Chondrocyte (in vitro differentiated cells): ENCODE data around the gene DENND4C. TPM values are rescaled to one million over a fixed set of nuclear protein-coding genes. Genes with fewer than 3 reads are reported as not detected.
A peak's percentile ranks its signal among the peaks of the same experiment; 100 is the strongest.

ENCODE experiments used
- DNase-seq: peaks from one replicate; pipeline ENCODE4 v3.0.0; 2021; ENCODE audit warnings: mixed read lengths, low spot score
- H3K27ac Mint-ChIP-seq: one replicate; pipeline ENCODE4 v1.8.0; 2021; ENCODE audit warnings: mild to moderate bottlenecking, moderate library complexity, mixed read lengths; ENCODE audit not compliant: unreplicated experiment
- H3K27me3 Mint-ChIP-seq: 2 replicates; pipeline ENCODE4 v1.8.0; 2021; ENCODE audit warnings: low read depth, mixed read lengths
- H3K36me3 Mint-ChIP-seq: 2 replicates; pipeline ENCODE4 v1.8.0; 2021; ENCODE audit warnings: low read depth, mixed read lengths
- H3K4me1 Mint-ChIP-seq: 2 replicates; pipeline ENCODE4 v1.8.0; 2021; ENCODE audit warnings: low read depth, mild to moderate bottlenecking, mixed read lengths
- H3K4me3 Mint-ChIP-seq: one replicate; pipeline ENCODE4 v1.8.0; 2021; ENCODE audit warnings: mild to moderate bottlenecking, moderate library complexity, mixed read lengths; ENCODE audit not compliant: unreplicated experiment
- H3K9me3 Mint-ChIP-seq: 2 replicates; pipeline ENCODE4 v1.8.0; 2021; ENCODE audit warnings: low read depth, mixed read lengths
- CTCF ChIP-seq: fragments of 200-600 bp; sonication (generic); IDR thresholded peaks from 2 replicates; pipeline ENCODE4 v1.5.0; 2021; ENCODE audit warnings: antibody characterized with exemption, mild to moderate bottlenecking, moderate library complexity
- total RNA-seq: library from RNA; stranded (reverse); gene quantifications from 3 replicates; pipeline ENCODE4 v1.2.1, GENCODE V29; 2021

DENND4C gene
- total RNA-seq, 1 donor from 2014 or later, result 27.0 TPM

- no peaks in the 10 kb centered on the region for H3K27me3 Mint-ChIP-seq
- no peaks in the 10 kb centered on the region for H3K9me3 Mint-ChIP-seq
- H3K4me1 Mint-ChIP-seq, result no peaks in the 10 kb centered on the region
- no peak for TF ChIP-seq CTCF
- no peak overlapping the region for H3K4me3 Mint-ChIP-seq
- H3K27ac Mint-ChIP-seq, result no peak overlapping the region
- H3K36me3 Mint-ChIP-seq, result no peaks in the 10 kb centered on the region
- DNase-seq, result no peak
Measured at GRCh38 chr9:19223724-19224123, 6.8 kb upstream of the DENND4C start.

GRCh38 chr9:19224563-19224962 lies 5.9 kb upstream of the DENND4C start:
- Mint-ChIP-seq H3K27me3 (no peaks in the 10 kb centered on the region), H3K4me1 (peaks cover 4% of the 10 kb centered on the region), H3K9me3 (no peaks in the 10 kb centered on the region), H3K27ac (no peak overlapping the region), H3K36me3 (no peaks in the 10 kb centered on the region), H3K4me3 (no peak overlapping the region)
- no peak for DNase-seq
- TF ChIP-seq CTCF, result no peak

DNA sequence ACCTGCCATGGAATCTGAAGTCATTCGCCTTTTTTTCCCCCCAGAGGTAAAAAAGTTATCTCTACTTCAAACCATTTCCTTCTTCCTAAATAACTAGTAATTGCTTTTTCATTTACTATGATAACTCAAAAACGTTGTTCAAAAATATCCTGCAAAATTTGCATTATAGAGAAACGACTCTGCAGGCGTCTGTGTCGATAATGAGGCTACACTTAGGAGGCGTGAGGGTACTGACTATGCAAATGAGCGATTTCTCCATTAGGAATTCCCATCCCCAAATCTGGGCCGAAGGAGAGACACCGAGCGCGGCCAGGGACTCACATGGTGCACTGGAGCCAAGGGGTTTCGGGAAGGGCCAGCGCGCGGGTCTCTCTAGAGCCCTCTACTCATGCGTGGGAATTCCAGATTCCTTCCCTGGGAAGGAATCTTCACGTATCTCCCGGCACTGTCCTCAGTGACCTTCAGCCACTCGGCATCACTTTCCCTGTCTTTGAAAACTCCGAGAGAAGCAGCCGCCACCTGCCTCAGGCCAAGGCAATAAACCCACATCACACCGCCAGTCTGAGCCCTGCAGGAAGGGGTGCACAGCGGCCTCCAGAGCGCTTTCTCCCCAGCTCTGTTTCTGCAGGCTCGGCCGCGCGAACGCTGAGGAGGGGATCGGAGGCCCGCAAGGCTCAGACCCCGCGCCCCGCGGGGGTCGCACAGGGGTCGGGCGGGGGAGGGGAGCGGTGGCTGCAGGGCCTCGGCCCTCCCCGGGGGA lies 718 bp upstream of the DENND4C start:
- H3K27ac Mint-ChIP-seq, result peak overlapping the region; percentile 82
- TF ChIP-seq CTCF, result peak; percentile 27
- no peaks in the 10 kb centered on the region for H3K9me3 Mint-ChIP-seq

GRCh38 chr9:19231126-19231903 lies 822 bp downstream of the DENND4C start:
- Mint-ChIP-seq H3K27me3 (no peaks in the 10 kb centered on the region), H3K27ac (no peak overlapping the region), H3K9me3 (no peaks in the 10 kb centered on the region), H3K36me3 (no peaks in the 10 kb centered on the region), H3K4me1 (peaks cover 8% of the 10 kb centered on the region), H3K4me3 (no peak overlapping the region)
- TF ChIP-seq CTCF, result no peak
- DNase-seq, result no peak

More for the DNA sequence above, 718 bp upstream of the DENND4C start:
- no peak for DNase-seq
- H3K4me3 Mint-ChIP-seq, result no peak overlapping the region
- no peaks in the 10 kb centered on the region for H3K36me3 Mint-ChIP-seq
- H3K4me1 Mint-ChIP-seq, result peaks cover 8% of the 10 kb centered on the region
- H3K27me3 Mint-ChIP-seq, result no peaks in the 10 kb centered on the region

DNA sequence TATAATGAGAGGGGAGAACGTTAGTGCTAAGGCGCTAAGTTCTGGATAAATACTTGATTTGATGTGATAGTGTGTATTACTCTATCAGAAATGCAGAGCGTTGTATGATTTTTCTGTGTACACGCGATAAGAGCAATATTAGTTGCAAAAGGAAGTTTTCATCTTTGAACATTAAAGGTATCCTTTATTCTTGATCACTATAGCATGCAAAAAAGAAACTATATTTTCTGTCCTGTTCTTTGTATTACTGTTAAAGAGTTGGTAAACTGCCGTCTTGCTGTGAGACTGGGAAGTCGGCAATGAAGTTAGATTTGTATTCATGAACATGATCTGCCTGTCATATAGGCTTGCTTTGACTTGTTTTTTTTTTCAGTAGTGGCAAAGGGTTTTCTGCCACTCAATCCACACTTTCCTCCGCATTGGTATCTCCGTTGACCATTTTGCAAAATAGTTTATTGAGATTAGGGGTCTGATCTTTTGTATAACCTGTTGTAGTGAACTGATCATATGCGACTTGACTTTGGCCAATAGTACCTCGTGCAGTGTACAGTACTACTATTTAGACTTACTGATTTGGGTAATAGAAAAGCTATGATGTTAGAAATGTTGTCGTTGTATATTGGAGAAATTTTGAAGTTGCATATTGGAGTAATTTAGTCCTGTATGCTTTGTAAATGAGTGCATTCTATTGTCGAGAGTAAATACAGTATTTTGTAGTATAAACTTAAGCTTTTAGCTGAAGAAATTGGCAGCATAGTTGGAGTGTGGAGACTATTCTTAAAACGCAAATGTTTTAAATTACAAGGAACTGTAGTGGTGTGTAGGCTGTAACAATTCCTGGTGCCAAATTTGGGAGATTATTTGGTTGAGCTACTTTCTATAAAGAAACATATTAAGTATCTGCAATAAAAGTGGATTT lies 1.7 kb downstream of the DENND4C start:
- DNase-seq, result no peak
- Mint-ChIP-seq H3K27ac (no peak overlapping the region), H3K4me3 (no peak overlapping the region), H3K4me1 (peaks cover 8% of the 10 kb centered on the region), H3K9me3 (no peaks in the 10 kb centered on the region), H3K27me3 (no peaks in the 10 kb centered on the region), H3K36me3 (no peaks in the 10 kb centered on the region)
- no peak for TF ChIP-seq CTCF
